Mucosa of descending colon (tissue), 3 donors: Measurements from ENCODE around the gene ACACB. TPM values are rescaled to one million over a fixed set of nuclear protein-coding genes. Genes with fewer than 3 reads are reported as not detected.

Source experiments
- ATAC-seq: fragments of 200-7000 bp; cut with Tn5 transposase; one replicate; pipeline ENCODE4 v1.9.1; 2020; ENCODE audit warnings: mild to moderate bottlenecking, moderate library complexity
- DNase-seq, 3 donors: peaks; one replicate each; pipeline ENCODE4 v3.0.0-alpha.2; 2020
- H3K36me3 ChIP-seq: fragments of 200-600 bp; one replicate; pipeline ENCODE4 v1.8.0; 2021; ENCODE audit warnings: low read depth, mild to moderate bottlenecking
- H3K4me1 ChIP-seq: fragments of 200-600 bp; one replicate; pipeline ENCODE4 v1.8.0; 2021; ENCODE audit warnings: low read depth, mild to moderate bottlenecking
- H3K4me3 ChIP-seq: fragments of 200-600 bp; one replicate; pipeline ENCODE4 v1.8.0; 2021; ENCODE audit warnings: mild to moderate bottlenecking
- H3K9me3 ChIP-seq: fragments of 200-600 bp; one replicate; pipeline ENCODE4 v1.8.0; 2021; ENCODE audit warnings: mild to moderate bottlenecking
- intact Hi-C, 2 donors: fragments of 100-400 bp; cut with DNase I in 1 of 2; cut with micrococcal nuclease in 1 of 2; formaldehyde crosslinking; loops; one replicate each; pipeline versions ENCODE4 v1.11.0 to v1.11.1; 2022; cut with DNase I, micrococcal nuclease
- total RNA-seq, 3 donors: library from RNA; stranded (reverse); fragmentation: NEBNext Ultra II Directional in 2 of 3; extraction: Animal tissue kit (Norgen Biotek cat#: 25700) in 2 of 3; gene quantifications; one replicate each; pipeline versions ENCODE4 v1.2.1 to v1.2.4, GENCODE V29; 2021 to 2023
- TF ChIP-seq, protein P1 (sequence below): fragments of 200-600 bp; IDR thresholded peaks from one replicate; pipeline ENCODE4 v1.8.0; 2022; ENCODE audit warnings: antibody characterized with exemption, mild to moderate bottlenecking
- donor health status: DM: no; HTN: no; CAD: no; lungs with moderate emphysema.
- donor health status: DM: no; HTN: no; CAD: no.
- donor health status: DM: no; HTN: yes; CAD: no.

ACACB gene
- total RNA-seq, 3 donors from 2014 or later, result 54.4 to 155 (median 66.3) TPM

DNA sequence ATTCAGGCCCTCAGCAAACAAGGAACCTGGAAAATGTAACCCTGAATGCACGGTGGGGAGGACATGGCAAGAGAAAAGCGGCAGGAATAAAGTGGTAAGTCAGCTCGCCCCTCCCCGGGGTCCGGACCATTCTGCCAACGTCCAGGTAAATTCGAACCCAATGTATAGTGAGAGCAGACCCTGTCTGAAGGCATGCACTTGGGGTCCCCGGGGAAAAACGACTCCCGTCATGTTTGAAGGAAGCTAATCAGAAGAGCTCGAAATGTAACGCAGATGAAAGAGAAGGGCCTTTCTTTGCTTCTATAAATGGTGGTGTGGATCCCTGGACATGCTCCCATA lies 193 bp downstream of the ACACB start:
- H3K4me1 ChIP-seq, result peaks cover 31% of the 10 kb centered on the region
- no peaks in the 10 kb centered on the region for H3K9me3 ChIP-seq
- intact Hi-C loops, result no loop called here
- ATAC-seq (no peak), DNase-seq (no peak)
- TF ChIP-seq, protein P1, sequence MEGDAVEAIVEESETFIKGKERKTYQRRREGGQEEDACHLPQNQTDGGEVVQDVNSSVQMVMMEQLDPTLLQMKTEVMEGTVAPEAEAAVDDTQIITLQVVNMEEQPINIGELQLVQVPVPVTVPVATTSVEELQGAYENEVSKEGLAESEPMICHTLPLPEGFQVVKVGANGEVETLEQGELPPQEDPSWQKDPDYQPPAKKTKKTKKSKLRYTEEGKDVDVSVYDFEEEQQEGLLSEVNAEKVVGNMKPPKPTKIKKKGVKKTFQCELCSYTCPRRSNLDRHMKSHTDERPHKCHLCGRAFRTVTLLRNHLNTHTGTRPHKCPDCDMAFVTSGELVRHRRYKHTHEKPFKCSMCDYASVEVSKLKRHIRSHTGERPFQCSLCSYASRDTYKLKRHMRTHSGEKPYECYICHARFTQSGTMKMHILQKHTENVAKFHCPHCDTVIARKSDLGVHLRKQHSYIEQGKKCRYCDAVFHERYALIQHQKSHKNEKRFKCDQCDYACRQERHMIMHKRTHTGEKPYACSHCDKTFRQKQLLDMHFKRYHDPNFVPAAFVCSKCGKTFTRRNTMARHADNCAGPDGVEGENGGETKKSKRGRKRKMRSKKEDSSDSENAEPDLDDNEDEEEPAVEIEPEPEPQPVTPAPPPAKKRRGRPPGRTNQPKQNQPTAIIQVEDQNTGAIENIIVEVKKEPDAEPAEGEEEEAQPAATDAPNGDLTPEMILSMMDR, result no peak
- H3K4me3 ChIP-seq, result no peak overlapping the region
- no peaks in the 10 kb centered on the region for H3K36me3 ChIP-seq

DNA sequence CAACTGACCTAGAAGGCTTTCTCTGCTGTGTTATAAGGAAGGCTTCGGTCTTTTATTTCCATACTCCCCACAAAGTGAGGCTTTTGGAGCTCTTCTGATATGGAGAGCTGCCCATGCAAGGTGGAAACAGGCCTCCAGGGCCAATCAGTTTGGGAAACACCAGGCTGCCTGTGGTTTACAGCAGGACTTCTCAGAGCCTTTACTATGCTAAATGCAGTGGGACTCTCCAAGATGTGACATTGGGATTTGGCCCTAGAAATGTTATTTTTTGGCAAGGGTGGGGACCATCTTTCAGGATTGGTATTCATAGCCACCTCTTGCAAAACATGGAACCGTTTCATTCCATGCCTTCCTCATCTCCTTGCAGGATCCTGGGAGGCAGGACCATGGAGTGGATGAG lies 3.7 kb downstream of the ACACB start:
- H3K36me3 ChIP-seq, result no peaks in the 10 kb centered on the region
- DNase-seq (no peak), ATAC-seq (no peak)

DNA sequence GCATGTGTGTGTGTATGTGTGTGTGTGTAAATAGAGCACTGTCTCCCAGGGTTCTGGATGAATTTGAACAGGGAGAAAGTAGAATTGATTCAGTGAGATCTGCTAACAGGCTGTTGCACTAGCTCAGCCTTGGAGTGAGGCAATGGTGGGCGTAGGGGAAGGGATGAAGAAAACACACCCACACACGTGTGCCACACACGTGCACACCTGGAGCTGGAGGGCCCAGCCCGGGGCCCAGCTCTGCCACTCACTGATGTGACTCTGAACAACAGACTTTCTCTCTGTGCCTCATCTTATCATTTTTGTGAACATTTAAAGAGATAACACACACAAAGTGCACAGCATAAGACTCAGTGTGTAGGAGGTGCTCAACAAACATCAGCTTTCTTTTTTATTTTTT lies 4.2 kb downstream of the ACACB start:
- DNase-seq, result no peak
- TF ChIP-seq, protein P1, result no peak
- no peaks in the 10 kb centered on the region for H3K9me3 ChIP-seq

More for the DNA sequence above, 3.7 kb downstream of the ACACB start:
- intact Hi-C loops, result no loop called here
- Histone ChIP-seq H3K4me1 (peaks cover 14% of the 10 kb centered on the region), H3K4me3 (no peak overlapping the region), H3K9me3 (no peaks in the 10 kb centered on the region)
- TF ChIP-seq, protein P1, result no peak

DNA sequence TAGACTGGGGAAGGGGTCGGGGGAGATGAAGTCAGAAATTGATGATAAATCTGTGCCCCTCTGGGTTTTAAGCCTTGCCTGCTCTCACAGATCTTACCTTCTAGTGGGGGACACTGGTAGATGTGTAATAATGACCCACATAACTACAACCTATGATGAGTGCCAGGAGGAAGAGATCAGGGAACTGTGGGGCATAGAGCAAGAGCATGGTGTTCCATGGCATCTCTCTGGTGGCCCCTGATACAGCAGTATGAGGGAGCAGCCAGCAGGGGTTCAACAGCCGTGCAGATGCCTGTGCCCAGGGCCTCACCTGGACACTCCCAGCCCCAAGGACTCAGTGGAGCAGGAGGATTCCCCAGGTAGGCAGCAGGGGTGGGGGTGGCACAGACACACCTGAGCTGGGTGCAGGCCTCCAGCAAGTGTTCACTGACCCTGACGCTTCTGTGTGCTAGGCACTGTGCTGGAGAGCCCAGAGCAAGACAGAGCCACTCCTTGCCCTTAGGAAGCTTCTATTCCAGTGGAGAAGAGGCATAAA lies 5.0 kb downstream of the ACACB start:
- H3K4me1 ChIP-seq, result peaks cover 3% of the 10 kb centered on the region
- H3K4me3 ChIP-seq, result no peak overlapping the region
- ATAC-seq (no peak), DNase-seq (no peak)
- H3K36me3 ChIP-seq, result no peaks in the 10 kb centered on the region
- TF ChIP-seq, protein P1, result no peak
- intact Hi-C loops, result no loop called here
- no peaks in the 10 kb centered on the region for H3K9me3 ChIP-seq

More for the DNA sequence above, 4.2 kb downstream of the ACACB start:
- intact Hi-C loops, result no loop called here
- Histone ChIP-seq H3K4me3 (no peak overlapping the region), H3K36me3 (no peaks in the 10 kb centered on the region), H3K4me1 (peaks cover 10% of the 10 kb centered on the region)
- ATAC-seq, result no peak

DNA sequence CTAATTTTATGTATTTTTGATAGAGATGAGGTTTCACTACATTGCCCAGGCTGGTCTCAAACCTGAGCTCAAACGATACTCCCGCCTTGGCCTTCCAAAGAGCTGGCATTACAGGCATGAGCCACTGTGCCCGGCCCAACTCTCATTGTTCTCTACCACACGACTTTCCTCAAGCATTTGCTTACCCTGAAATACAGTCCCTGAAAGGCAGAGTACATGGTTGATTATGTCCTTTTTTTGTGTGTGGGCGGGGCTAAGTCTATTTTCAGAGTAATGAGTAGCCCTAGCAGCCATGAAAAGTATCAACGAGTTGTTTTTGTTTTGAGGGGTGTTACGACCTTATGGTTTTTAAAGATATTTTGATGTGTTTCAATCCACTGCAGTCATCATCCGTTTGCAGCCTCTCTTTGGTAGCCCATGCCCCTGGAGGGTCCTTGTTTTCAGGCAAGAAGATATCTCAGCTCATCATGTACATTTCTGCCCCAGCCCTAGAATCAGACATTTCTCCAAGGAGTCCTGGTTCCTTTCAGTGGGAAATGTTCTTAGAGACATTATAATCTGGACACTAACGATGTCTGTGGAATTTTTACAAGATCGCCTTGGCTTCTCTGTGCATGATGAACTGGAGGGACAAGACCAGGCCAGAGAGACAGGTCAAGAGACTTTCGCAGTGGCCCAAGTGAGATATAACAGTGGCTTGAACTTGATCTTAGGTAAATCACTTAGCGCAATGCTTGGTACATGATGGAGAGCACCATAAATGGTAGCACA lies 8.7 kb downstream of the ACACB start:
- Histone ChIP-seq H3K4me1 (no peaks in the 10 kb centered on the region), H3K36me3 (no peaks in the 10 kb centered on the region), H3K9me3 (no peaks in the 10 kb centered on the region), H3K4me3 (no peak overlapping the region)
- intact Hi-C loops, result no loop called here
- DNase-seq, result no peak
- no peak for ATAC-seq
- TF ChIP-seq, protein P1, result no peak
